K562 (cell line): ENCODE measurements around the gene GUF1. TPM values are rescaled to one million over a fixed set of nuclear protein-coding genes. Genes with fewer than 3 reads are reported as not detected.

Experiments used
- ATAC-seq: fragments of 200-7000 bp; cut with Tn5 transposase; 3 replicates; pipeline ENCODE4 v1.9.1; 2020; ENCODE audit warnings: moderate library complexity
- BruUV-seq: library from RNA; stranded (reverse); fragments of 400-500 nt; replicated peaks from 2 replicates; lab custom pipeline; 2021; lab: Mats Ljungman, UMichigan
- CTCF ChIA-PET: fragments of 300-600 bp; formaldehyde crosslinking; extraction: SDS; loops from one replicate; lab custom pipeline; 2021; ENCODE audit warnings: low intra/inter-chr PET ratio; lab: Yijun Ruan, JAX
- POLR2A ChIA-PET: fragments of 300-600, 350-650 bp; sonication (Branson Sonifier 250); formaldehyde crosslinking; extraction: SDS; loops from one replicate; lab custom pipeline; 2021; ENCODE audit warnings: antibody characterized with exemption, inconsistent platforms; lab: Yijun Ruan, JAX
- DNase-seq, 4 experiments: peaks; one replicate each; pipeline versions ENCODE4 v3.0.0 to v3.0.0-alpha.2; 2011 to 2018; ENCODE audit warnings: low spot score in 3 of 4, mixed read lengths in 3 of 4; ENCODE audit errors: extremely low read depth in 1 of 4
- FAIRE-seq: peaks from 2 replicates; lab custom pipeline; 2011; peaks lifted over from hg19 to GRCh38; lab: Jason Lieb, UNC
- H2AFZ ChIP-seq: 2 replicates; pipeline ENCODE4 v1.6.0; 2011; ENCODE audit warnings: low read depth, low read length, control low read depth, inconsistent platforms
- H3K27ac ChIP-seq: fragments of 200-600 bp; 3 replicates; pipeline ENCODE4 v1.8.0; 2011; ENCODE audit warnings: low read depth, mild to moderate bottlenecking, control low read depth, inconsistent platforms, low read length, moderate library complexity, mixed read lengths; ENCODE audit errors: extremely low read depth
- H3K27me3 ChIP-seq, 2 experiments: fragments of 300-600 bp in 1 of 2; 2 replicates in 1 of 2; 3 replicates in 1 of 2; pipeline versions ENCODE4 v1.6.0 to v1.8.0; 2011; ENCODE audit warnings: inconsistent platforms in 2 of 2, low read length in 2 of 2, mild to moderate bottlenecking in 1 of 2, mixed read lengths in 1 of 2, moderate library complexity in 1 of 2; ENCODE audit not compliant: control insufficient read depth in 2 of 2, insufficient read depth in 2 of 2
- H3K36me3 ChIP-seq: fragments of 300-600 bp; 3 replicates; pipeline ENCODE4 v1.8.0; 2011; ENCODE audit warnings: mild to moderate bottlenecking, low read length, inconsistent platforms; ENCODE audit not compliant: control insufficient read depth, insufficient read depth
- H3K4me1 ChIP-seq, 2 experiments: fragments of 200-600 bp in 1 of 2; replicated peaks in 1 of 2; 2 replicates in 1 of 2; 3 replicates in 1 of 2; pipeline versions ENCODE4 v1.5.1 to v1.8.0; 2011; ENCODE audit warnings: inconsistent platforms in 2 of 2, low read length in 2 of 2, mild to moderate bottlenecking in 1 of 2, mixed read lengths in 1 of 2, moderate library complexity in 1 of 2; ENCODE audit not compliant: control insufficient read depth in 2 of 2, insufficient read depth in 2 of 2
- H3K4me2 ChIP-seq: 2 replicates; pipeline ENCODE4 v1.6.1; 2011; ENCODE audit warnings: low read length, control low read depth, inconsistent platforms, mixed read lengths; ENCODE audit not compliant: insufficient read depth
- H3K4me3 ChIP-seq: fragments of 200-600 bp; sonication (generic), shearing (Covaris generic); 2 replicates; pipeline ENCODE4 v1.5.1; 2016; ENCODE audit warnings: control low read depth, inconsistent platforms
- H3K79me2 ChIP-seq: fragments of 200-600 bp; 3 replicates; pipeline ENCODE4 v1.8.0; 2011; ENCODE audit warnings: low read length, inconsistent platforms; ENCODE audit not compliant: control insufficient read depth, insufficient read depth
- H3K9ac ChIP-seq, 2 experiments: 2 replicates each; pipeline versions ENCODE4 v1.6.0 to v1.6.1; 2011; ENCODE audit warnings: low read depth in 2 of 2, low read length in 2 of 2, control low read depth in 1 of 2, inconsistent platforms in 1 of 2, mild to moderate bottlenecking in 1 of 2, mixed read lengths in 1 of 2; ENCODE audit not compliant: insufficient read depth in 1 of 2
- H3K9me1 ChIP-seq: one replicate; pipeline ENCODE4 v1.6.0; 2011; ENCODE audit warnings: inconsistent platforms, mild to moderate bottlenecking, low read length, moderate library complexity; ENCODE audit not compliant: control insufficient read depth, insufficient read depth
- H3K9me3 ChIP-seq: replicated peaks from 2 replicates; pipeline ENCODE4 v1.5.1; 2011; ENCODE audit warnings: low read depth, low read length, inconsistent platforms; ENCODE audit not compliant: control insufficient read depth, insufficient read depth
- H4K20me1 ChIP-seq: replicated peaks from 2 replicates; pipeline ENCODE4 v1.6.1; 2011; ENCODE audit warnings: low read length, inconsistent platforms, mixed read lengths; ENCODE audit not compliant: control insufficient read depth, insufficient read depth
- BCL6 ChIP-seq: fragments of 250-450 bp; sonication (Bioruptor Pico); IDR thresholded peaks from 2 replicates; pipeline ENCODE4 v1.4.0; 2020
- BCOR ChIP-seq: fragments of 450-650 bp; IDR thresholded peaks from 2 replicates; pipeline ENCODE4 v1.6.1; 2016
- CBFA2T3 ChIP-seq: fragments of 450-650 bp; IDR thresholded peaks from 2 replicates; pipeline ENCODE4 v1.6.1; 2017
- ELK3 ChIP-seq: fragments of 450-650 bp; formaldehyde crosslinking; IDR thresholded peaks from 2 replicates; pipeline ENCODE4 v1.4.0; 2020; ENCODE audit warnings: mild to moderate bottlenecking
- ETV5 ChIP-seq: sonication (generic); formaldehyde crosslinking; IDR thresholded peaks from 2 replicates; pipeline ENCODE4 v1.4.0; 2020; ENCODE audit warnings: low read depth, mild to moderate bottlenecking, missing genetic modification reagents
- FOXA3 ChIP-seq, 2 experiments: fragments of 450-650 bp in 1 of 2; sonication (generic) in 1 of 2; formaldehyde crosslinking; IDR thresholded peaks in 1 of 2; conservative IDR thresholded peaks in 1 of 2; 2 replicates each; pipeline versions ENCODE4 v1.4.0 to v1.8.0; 2020 to 2022; ENCODE audit warnings: mild to moderate bottlenecking in 2 of 2, missing genetic modification reagents in 1 of 2
- FOXP1 ChIP-seq: sonication (generic); formaldehyde crosslinking; IDR thresholded peaks from 2 replicates; pipeline ENCODE4 v1.8.0; 2022; ENCODE audit warnings: mild to moderate bottlenecking, missing genetic modification reagents
- MCM3 ChIP-seq: fragments of 450-650 bp; IDR thresholded peaks from 2 replicates; pipeline ENCODE4 v1.6.1; 2016
- MCM5 ChIP-seq: fragments of 450-650 bp; IDR thresholded peaks from 2 replicates; pipeline ENCODE4 v1.6.1; 2016; ENCODE audit warnings: low read depth
- POLR2H ChIP-seq: IDR thresholded peaks from 2 replicates; pipeline ENCODE4 v1.6.1; 2016; ENCODE audit warnings: missing genetic modification characterization, low read depth, mild to moderate bottlenecking, control low read depth, missing compliant biosample characterization, moderate library complexity
- PRDM10 ChIP-seq: fragments of 450-650 bp; IDR thresholded peaks from 2 replicates; pipeline ENCODE4 v1.6.1; 2018; ENCODE audit not compliant: partially characterized antibody
- SRSF7 ChIP-seq: fragments of 200-400 bp; formaldehyde crosslinking; optimal IDR thresholded peaks from 2 replicates; pipeline ENCODE3; 2017; ENCODE audit warnings: mild to moderate bottlenecking, low read depth, low read length
- THRAP3 ChIP-seq: fragments of 450-650 bp; IDR thresholded peaks from 2 replicates; pipeline ENCODE4 v1.6.1; 2016; ENCODE audit warnings: mild to moderate bottlenecking, inconsistent platforms, borderline replicate concordance
- ZNF561 ChIP-seq: fragments of 450-650 bp; formaldehyde crosslinking; conservative IDR thresholded peaks from 2 replicates; pipeline ENCODE4 v1.4.0; 2020; ENCODE audit warnings: mild to moderate bottlenecking, moderate library complexity
- WGBS: fragments of 100-300 bp; shearing (Covaris generic); methylation state at CpG from one replicate; pipeline ENCODE4 v1.1.6; 2016; ENCODE audit warnings: low coverage, mixed read lengths; ENCODE audit not compliant: insufficient coverage; ENCODE audit errors: missing lambda C conversion rate; 5-methylcytosine and 5-hydroxymethylcytosine counted together
- in situ Hi-C: fragments of 300-500 bp; cut with MboI; formaldehyde crosslinking; loops from 4 replicates; pipeline ENCODE4 v1.15.0; 2018; ENCODE audit warnings: inconsistent platforms, mixed read lengths
- intact Hi-C: fragments of 100-400 bp; cut with micrococcal nuclease; formaldehyde crosslinking; loops from 2 replicates; pipeline ENCODE4 v1.14.2; 2022
- polyA plus RNA-seq, 8 experiments: library from polyadenylated mRNA; depleted of rRNA in 4 of 8; stranded (reverse) in 5 of 8; unstranded in 3 of 8; fragments of >200 nt; fragmentation: Nextera tagmentation in 2 of 8; fragmentation: Illumina TruSeq in 1 of 8; extraction: Ambion mirVana in 2 of 8; extraction: Trizol in 1 of 8; gene quantifications; 2 replicates each; pipeline versions ENCODE4 v1.2.1 to v1.2.3, GENCODE V29; 2011 to 2014; ENCODE audit warnings: inconsistent platforms in 1 of 8, missing spikeins in 1 of 8
- total RNA-seq, 7 experiments: library from RNA; depleted of rRNA in 6 of 7; stranded (reverse); fragments of >200 nt in 6 of 7; fragmentation: Illumina TruSeq in 2 of 7; extraction: Trizol in 2 of 7; gene quantifications; 2 replicates each; pipeline versions ENCODE4 v1.2.1 to v1.2.3, GENCODE V29; 2011 to 2021; ENCODE audit warnings: low replicate concordance in 1 of 7

The GUF1 gene
- total and polyA plus RNA-seq, 9 of the 15 experiments (the other 6 are each of a cell fraction or from before 2014, with no cell fraction given), result 8.1 to 47.5 (median 25.0) TPM

GRCh38 chr4:44720371-44720770 lies 42.2 kb downstream of the GUF1 start:
- intact Hi-C loops, result no loop called here
- no peaks in the 10 kb centered on the region for H3K9me1 ChIP-seq
- no peaks in the 10 kb centered on the region for H3K27me3 ChIP-seq
- H3K4me2 ChIP-seq, result no peak overlapping the region
- ChIA-PET POLR2A (no interaction called here), CTCF (no interaction called here)
- H3K9me3 ChIP-seq, result no peaks in the 10 kb centered on the region
- no peak overlapping the region for H3K27ac ChIP-seq
- no peak for ATAC-seq
- no peak overlapping the region for H3K4me3 ChIP-seq
- peaks cover 13% of the 10 kb centered on the region for H3K36me3 ChIP-seq
- peaks cover 83% of the 10 kb centered on the region for H3K79me2 ChIP-seq
- no peaks in the 10 kb centered on the region; the same call in 1 of the 2 replicates for H4K20me1 ChIP-seq
- no peak overlapping the region for H2AFZ ChIP-seq
- WGBS, result 87% methylated on average over 4 of the region's 4 CpGs
- no peak for FAIRE-seq
- in situ Hi-C loops, result no loop called here
- H3K9ac ChIP-seq, result no peak overlapping the region
- DNase-seq, result no peak
- H3K4me1 ChIP-seq, result peaks cover 0 to 7% of the 10 kb centered on the region in 2 experiments; a peak in 3 of 5 replicates
- BruUV-seq, result no TSS peak
- TF ChIP-seq MCM5, result no peak
- TF ChIP-seq FOXA3 (CRISPR knock-in tag; conservative IDR thresholded peaks at IDR 0.05 in 1 of 2, IDR thresholded peaks at IDR 0.05 in 1 of 2), result no peak
- no peak for TF ChIP-seq MCM3
- no peak for TF ChIP-seq ELK3 (CRISPR knock-in tag)
- TF ChIP-seq BCOR, result no peak
- TF ChIP-seq ZNF561 (CRISPR knock-in tag), result no peak
- TF ChIP-seq CBFA2T3, result no peak
- TF ChIP-seq BCL6, result no peak
- no peak for TF ChIP-seq POLR2H (tag)
- no peak for TF ChIP-seq ETV5 (CRISPR knock-in tag)
- TF ChIP-seq SRSF7, result no peak
- no peak for TF ChIP-seq THRAP3
- TF ChIP-seq FOXP1 (CRISPR knock-in tag), result no peak
- no peak for TF ChIP-seq PRDM10
